Muscle layer of duodenum (tissue), 2 donors: Measurements from ENCODE around the gene CASP9.
"Not testable (repeated sequence)": the region's sequence is repeated elsewhere in the genome, so short reads cannot be mapped to it uniquely, and the experiment has no call there.

ENCODE experiments used
- H3K27ac ChIP-seq: one replicate; pipeline ENCODE4 v1.7.0; 2013; ENCODE audit warnings: mild to moderate bottlenecking, low read length
- H3K27me3 ChIP-seq: one replicate; pipeline ENCODE4 v1.7.0; 2013; ENCODE audit warnings: low read depth, mild to moderate bottlenecking, control low read depth, low read length
- H3K36me3 ChIP-seq, 2 donors: one replicate each; pipeline ENCODE4 v1.7.0; 2013; ENCODE audit warnings: low read length in 2 of 2, control low read depth in 1 of 2, mild to moderate bottlenecking in 1 of 2; ENCODE audit not compliant: insufficient read depth in 2 of 2, control insufficient read depth in 1 of 2
- H3K4me1 ChIP-seq, 2 donors: one replicate each; pipeline ENCODE4 v1.7.0; 2013; ENCODE audit warnings: low read length in 2 of 2, mild to moderate bottlenecking in 2 of 2, control low read depth in 1 of 2, moderate library complexity in 1 of 2; ENCODE audit not compliant: insufficient read depth in 2 of 2, control insufficient read depth in 1 of 2
- H3K4me3 ChIP-seq, 2 donors: one replicate each; pipeline ENCODE4 v1.7.0; 2013; ENCODE audit warnings: low read length in 2 of 2, low read depth in 1 of 2, mild to moderate bottlenecking in 1 of 2
- H3K9me3 ChIP-seq, 2 donors: one replicate each; pipeline ENCODE4 v1.7.0; 2013; ENCODE audit warnings: low read length in 2 of 2, control low read depth in 1 of 2, mild to moderate bottlenecking in 1 of 2; ENCODE audit not compliant: control insufficient read depth in 1 of 2
- donor health status: healthy.

Gene CASP9

GRCh38 chr1:15525050-15526020 lies 1.3 kb upstream of the CASP9 start:
- Histone ChIP-seq H3K4me1 (peaks cover 7 to 29% of the 10 kb centered on the region in 2 donors), H3K27ac (peak overlapping the region; percentile 96), H3K9me3 (no peaks in the 10 kb centered on the region), H3K4me3 (peak overlapping the region; percentile 60 to 91), H3K36me3 (peaks cover 2% of the 10 kb centered on the region in 2 donors), H3K27me3 (no peaks in the 10 kb centered on the region)

GRCh38 chr1:15524283-15525049 lies 451 bp upstream of the CASP9 start:
- no peaks in the 10 kb centered on the region for H3K27me3 ChIP-seq
- H3K4me3 ChIP-seq, result peak overlapping the region in 1 of 2 donors; percentile 72
- peaks cover 7 to 29% of the 10 kb centered on the region in 2 donors for H3K4me1 ChIP-seq
- H3K9me3 ChIP-seq, result no peaks in the 10 kb centered on the region
- no peak overlapping the region for H3K27ac ChIP-seq
- H3K36me3 ChIP-seq, result no peaks in the 10 kb centered on the region

- no peaks in the 10 kb centered on the region for H3K36me3 ChIP-seq
- peaks cover 7 to 29% of the 10 kb centered on the region in 2 donors for H3K4me1 ChIP-seq
- H3K27ac ChIP-seq, result peak overlapping the region; percentile 72
- no peaks in the 10 kb centered on the region for H3K9me3 ChIP-seq
- H3K4me3 ChIP-seq, result peak overlapping the region; percentile 67 to 72
- no peaks in the 10 kb centered on the region for H3K27me3 ChIP-seq
These were observed 653 bp downstream of the CASP9 start for GRCh38 chr1:15523104-15524020.

- Histone ChIP-seq H3K27ac (no peak overlapping the region), H3K4me1 (peaks cover 7 to 21% of the 10 kb centered on the region in 2 donors), H3K9me3 (no peaks in the 10 kb centered on the region), H3K36me3 (peaks cover 0 to 3% of the 10 kb centered on the region in 2 donors), H3K4me3 (no peak overlapping the region), H3K27me3 (no peaks in the 10 kb centered on the region)
These were observed 1.5 kb downstream of the CASP9 start for GRCh38 chr1:15522551-15522950.

GRCh38 chr1:15521206-15521906 lies 2.7 kb downstream of the CASP9 start:
- not testable (repeated sequence) for H3K27ac ChIP-seq, H3K4me3 ChIP-seq, H3K27me3 ChIP-seq, H3K9me3 ChIP-seq
- peaks cover 4 to 15% of the 10 kb centered on the region in 2 donors for H3K36me3 ChIP-seq
- peaks cover 7 to 18% of the 10 kb centered on the region in 2 donors for H3K4me1 ChIP-seq

- Histone ChIP-seq H3K9me3 (no peaks in the 10 kb centered on the region), H3K4me3 (no peak overlapping the region), H3K4me1 (peaks cover 0 to 8% of the 10 kb centered on the region in 2 donors), H3K27me3 (no peaks in the 10 kb centered on the region), H3K36me3 (peaks cover 4 to 16% of the 10 kb centered on the region in 2 donors), H3K27ac (no peak overlapping the region)
These were observed 4.4 kb downstream of the CASP9 start for GRCh38 chr1:15519625-15520024.

GRCh38 chr1:15515022-15515663 lies 8.9 kb downstream of the CASP9 start:
- Histone ChIP-seq H3K9me3 (no peaks in the 10 kb centered on the region), H3K27me3 (no peaks in the 10 kb centered on the region), H3K36me3 (peaks cover 12 to 20% of the 10 kb centered on the region in 2 donors), H3K4me1 (no peaks in the 10 kb centered on the region), H3K4me3 (no peak overlapping the region), H3K27ac (no peak overlapping the region)

GRCh38 chr1:15514557-15514956 lies 9.5 kb downstream of the CASP9 start:
- H3K4me3 ChIP-seq, H3K27ac ChIP-seq, H3K9me3 ChIP-seq, H3K27me3 ChIP-seq, H3K4me1 ChIP-seq: not testable (repeated sequence)
- H3K36me3 ChIP-seq, result peaks cover 12 to 20% of the 10 kb centered on the region in 2 donors

- no peaks in the 10 kb centered on the region for H3K4me1 ChIP-seq
- H3K27ac ChIP-seq, result no peak overlapping the region
- no peaks in the 10 kb centered on the region for H3K27me3 ChIP-seq
- H3K4me3 ChIP-seq, result no peak overlapping the region
- H3K36me3 ChIP-seq, result peaks cover 12 to 20% of the 10 kb centered on the region in 2 donors
- H3K9me3 ChIP-seq, result no peaks in the 10 kb centered on the region
These were observed 10.1 kb downstream of the CASP9 start for GRCh38 chr1:15513919-15514318.

GRCh38 chr1:15513192-15513591 lies 10.8 kb downstream of the CASP9 start:
- Histone ChIP-seq H3K4me1 (no peaks in the 10 kb centered on the region), H3K27ac (no peak overlapping the region), H3K36me3 (peaks cover 12 to 20% of the 10 kb centered on the region in 2 donors), H3K9me3 (no peaks in the 10 kb centered on the region), H3K27me3 (no peaks in the 10 kb centered on the region), H3K4me3 (no peak overlapping the region)
